Stimulated activated effector memory CD8-positive, alpha-beta T cell treated with anti-CD3 and anti-CD28 coated beads, Interleukin-12 subunit alpha, Interleukin-12 subunit beta, amount 100 ng/mL, for 72 hours (primary cell): ENCODE data around the gene IFI27.
"Not testable (repeated sequence)": the region's sequence is repeated elsewhere in the genome, so short reads cannot be mapped to it uniquely, and the experiment has no call there.

Source experiments
- ATAC-seq: fragments of 150-1000 bp; cut with Tn5 transposase; 2 replicates; pipeline ENCODE4 v1.10.0; 2021
- DNase-seq, 2 donors: peaks; one replicate each; pipeline ENCODE4 v3.0.0; 2021 to 2022; ENCODE audit warnings: low spot score in 2 of 2
- H3K27ac Mint-ChIP-seq: one replicate; pipeline ENCODE4 v1.8.0; 2022; ENCODE audit warnings: mild to moderate bottlenecking, mixed read lengths
- H3K36me3 Mint-ChIP-seq: one replicate; pipeline ENCODE4 v1.8.0; 2022; ENCODE audit warnings: mild to moderate bottlenecking, mixed read lengths
- H3K4me1 Mint-ChIP-seq: one replicate; pipeline ENCODE4 v1.8.0; 2022; ENCODE audit warnings: mixed read lengths
- H3K4me3 Mint-ChIP-seq: one replicate; pipeline ENCODE4 v1.8.0; 2022; ENCODE audit warnings: mild to moderate bottlenecking, mixed read lengths
- H3K9me3 Mint-ChIP-seq: one replicate; pipeline ENCODE4 v1.8.0; 2022; ENCODE audit warnings: mixed read lengths

Gene IFI27

GRCh38 chr14:94145902-94146527, 35.5 kb downstream of the IFI27 start:
- no peak overlapping the region for H3K27ac Mint-ChIP-seq

GRCh38 chr14:94152676-94153075, 42.1 kb downstream of the IFI27 start:
- DNase-seq (no peak), ATAC-seq (no peak)
- H3K27ac Mint-ChIP-seq: no peak overlapping the region
- peaks cover 2% of the 10 kb centered on the region for H3K4me1 Mint-ChIP-seq
- H3K36me3 Mint-ChIP-seq: no peaks in the 10 kb centered on the region
- H3K9me3 Mint-ChIP-seq: no peaks in the 10 kb centered on the region
- no peak overlapping the region for H3K4me3 Mint-ChIP-seq

More at GRCh38 chr14:94145902-94146527, 35.5 kb downstream of the IFI27 start:
- no peaks in the 10 kb centered on the region for H3K36me3 Mint-ChIP-seq
- H3K4me1 Mint-ChIP-seq: peaks cover 15% of the 10 kb centered on the region
- H3K9me3 Mint-ChIP-seq: no peaks in the 10 kb centered on the region
- ATAC-seq: no peak
- DNase-seq: no peak
- H3K4me3 Mint-ChIP-seq: no peak overlapping the region

DNA sequence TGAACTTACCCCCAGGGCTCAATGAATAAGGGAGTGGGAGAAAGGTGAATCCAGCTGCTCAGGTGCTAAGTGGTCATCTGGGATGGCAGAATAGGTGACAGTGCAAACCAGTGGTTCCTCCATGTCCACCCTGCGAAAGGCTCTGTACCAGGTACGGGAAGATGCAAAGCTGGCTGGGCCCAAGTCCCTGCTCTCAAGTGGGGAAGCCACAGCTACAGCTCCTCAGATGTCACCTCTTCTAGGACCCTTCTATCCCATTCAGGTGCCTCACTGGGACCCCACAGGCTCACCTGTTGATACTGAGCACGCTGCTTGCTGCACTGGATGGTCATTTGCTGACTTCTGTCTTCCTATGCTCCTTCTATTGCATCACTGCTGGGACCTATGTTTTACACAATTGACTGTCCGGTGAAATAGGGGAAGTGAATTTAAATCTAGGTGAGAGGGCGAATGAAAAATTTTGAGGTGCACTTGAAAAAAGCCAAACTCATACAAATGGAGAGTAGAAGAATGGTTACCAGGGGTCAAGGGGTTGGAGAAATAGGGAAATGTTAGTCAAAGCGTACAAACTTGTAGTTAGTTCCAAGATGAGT, 43.3 kb downstream of the IFI27 start:
- Mint-ChIP-seq H3K4me3 (no peak overlapping the region), H3K36me3 (no peaks in the 10 kb centered on the region), H3K4me1 (peaks cover 14% of the 10 kb centered on the region), H3K9me3 (no peaks in the 10 kb centered on the region), H3K27ac (no peak overlapping the region)
- ATAC-seq: no peak
- DNase-seq: no peak

DNA sequence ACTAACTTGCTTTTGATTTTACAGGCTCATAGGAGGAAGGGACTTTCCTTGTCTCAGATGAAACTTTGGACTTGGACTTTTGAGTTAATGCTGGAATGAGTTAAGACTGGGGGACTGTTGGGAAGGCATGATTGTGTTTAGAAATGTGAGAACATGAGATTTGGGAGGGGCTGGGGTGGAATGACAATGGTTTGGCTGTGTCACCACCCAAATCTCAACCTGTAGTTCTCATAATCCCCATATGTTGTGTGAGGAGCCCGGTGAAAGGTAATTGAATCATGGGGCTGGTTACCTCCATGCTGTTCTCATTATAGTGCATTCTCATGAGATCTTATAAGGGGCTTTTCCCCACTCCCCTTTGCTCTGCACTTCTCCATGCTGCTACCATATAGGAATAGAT, 45.6 kb downstream of the IFI27 start:
- ATAC-seq, DNase-seq, H3K36me3 Mint-ChIP-seq, H3K27ac Mint-ChIP-seq, H3K4me3 Mint-ChIP-seq, H3K9me3 Mint-ChIP-seq: not testable (repeated sequence)
- peaks cover 15% of the 10 kb centered on the region for H3K4me1 Mint-ChIP-seq

- no peaks in the 10 kb centered on the region for H3K36me3 Mint-ChIP-seq
- H3K4me3 Mint-ChIP-seq: no peak overlapping the region
- DNase-seq (no peak), ATAC-seq (peak; percentile 62)
- H3K27ac Mint-ChIP-seq: no peak overlapping the region
- H3K9me3 Mint-ChIP-seq: no peaks in the 10 kb centered on the region
- H3K4me1 Mint-ChIP-seq: peaks cover 23% of the 10 kb centered on the region
These were observed 46.7 kb downstream of the IFI27 start for GRCh38 chr14:94157197-94157596.

DNA sequence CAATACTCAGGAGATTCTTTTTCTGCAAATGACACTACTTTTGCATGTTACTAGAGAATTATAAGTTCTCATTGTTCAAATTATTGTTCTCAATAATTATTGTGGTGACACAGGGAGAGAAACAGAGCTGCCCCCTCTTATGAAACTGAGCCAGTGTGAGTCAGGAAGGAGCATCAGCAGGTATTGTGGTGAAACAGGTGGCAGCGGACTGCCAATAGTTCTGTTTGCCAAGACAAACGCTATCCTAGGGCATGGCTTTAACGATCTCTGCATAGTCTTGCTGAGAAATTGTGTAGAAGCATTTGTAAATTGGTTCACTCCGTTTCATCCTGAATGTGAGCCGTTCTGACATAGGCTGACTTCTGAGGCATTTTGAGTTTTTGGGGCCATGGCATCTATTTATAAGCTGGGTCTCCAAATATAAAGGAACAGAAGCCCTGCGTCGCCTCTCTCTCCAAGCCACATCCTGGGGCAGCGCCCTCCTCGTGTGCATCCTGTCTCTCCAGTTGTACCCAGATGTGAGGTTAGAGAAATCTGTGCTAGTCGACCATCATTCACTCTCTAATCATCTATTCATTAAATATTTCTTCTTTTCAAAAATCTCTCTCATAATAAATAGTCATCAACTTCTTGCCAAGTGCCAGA, 47.8 kb downstream of the IFI27 start:
- H3K9me3 Mint-ChIP-seq: no peaks in the 10 kb centered on the region
- H3K27ac Mint-ChIP-seq: no peak overlapping the region
- no peaks in the 10 kb centered on the region for H3K36me3 Mint-ChIP-seq
- DNase-seq (no peak), ATAC-seq (peak; percentile 77)
- H3K4me1 Mint-ChIP-seq: peaks cover 25% of the 10 kb centered on the region
- no peak overlapping the region for H3K4me3 Mint-ChIP-seq

- no peak for DNase-seq
- peaks cover 31% of the 10 kb centered on the region for H3K4me1 Mint-ChIP-seq
- no peaks in the 10 kb centered on the region for H3K36me3 Mint-ChIP-seq
- no peaks in the 10 kb centered on the region for H3K9me3 Mint-ChIP-seq
- no peak for ATAC-seq
- no peak overlapping the region for H3K27ac Mint-ChIP-seq
- H3K4me3 Mint-ChIP-seq: no peak overlapping the region
These were observed 50.5 kb downstream of the IFI27 start for GRCh38 chr14:94161058-94161457.

- Mint-ChIP-seq H3K4me1 (peaks cover 31% of the 10 kb centered on the region), H3K27ac (no peak overlapping the region), H3K36me3 (no peaks in the 10 kb centered on the region), H3K9me3 (no peaks in the 10 kb centered on the region), H3K4me3 (no peak overlapping the region)
- DNase-seq: no peak
- ATAC-seq: no peak
These were observed 51.4 kb downstream of the IFI27 start for GRCh38 chr14:94161981-94162380.

DNA sequence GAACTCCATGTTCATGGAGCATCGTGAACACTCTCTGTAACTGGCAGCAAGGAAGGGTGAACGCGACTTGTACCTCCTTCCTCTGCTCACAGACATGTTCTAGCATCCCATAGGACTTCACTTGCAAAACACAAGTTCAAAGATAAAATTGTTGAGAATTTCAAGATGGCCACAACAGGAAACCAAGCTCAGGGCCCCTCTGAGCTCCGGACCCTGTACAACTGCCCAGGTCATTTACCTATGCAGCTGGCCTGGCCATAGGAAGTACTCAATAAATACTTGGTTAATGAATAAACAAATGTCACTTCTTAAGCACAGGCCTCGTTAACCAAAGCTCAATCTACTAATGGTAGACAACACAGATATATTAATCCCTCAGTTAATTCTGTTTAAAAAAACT, 51.9 kb downstream of the IFI27 start:
- peaks cover 31% of the 10 kb centered on the region for H3K4me1 Mint-ChIP-seq
- H3K36me3 Mint-ChIP-seq: no peaks in the 10 kb centered on the region
- DNase-seq (no peak), ATAC-seq (no peak)
- H3K27ac Mint-ChIP-seq: no peak overlapping the region
- no peak overlapping the region for H3K4me3 Mint-ChIP-seq
- no peaks in the 10 kb centered on the region for H3K9me3 Mint-ChIP-seq

GRCh38 chr14:94163796-94164195, 53.3 kb downstream of the IFI27 start:
- no peak overlapping the region for H3K27ac Mint-ChIP-seq
- DNase-seq: no peak

GRCh38 chr14:94164685-94165431, 54.3 kb downstream of the IFI27 start:
- H3K9me3 Mint-ChIP-seq: no peaks in the 10 kb centered on the region
- no peak overlapping the region for H3K27ac Mint-ChIP-seq
- H3K4me3 Mint-ChIP-seq: no peak overlapping the region
- H3K36me3 Mint-ChIP-seq: no peaks in the 10 kb centered on the region
- ATAC-seq (peak; percentile 35), DNase-seq (no peak)
- peaks cover 17% of the 10 kb centered on the region for H3K4me1 Mint-ChIP-seq

More at GRCh38 chr14:94163796-94164195, 53.3 kb downstream of the IFI27 start:
- Mint-ChIP-seq H3K4me1 (peaks cover 18% of the 10 kb centered on the region), H3K9me3 (no peaks in the 10 kb centered on the region), H3K4me3 (no peak overlapping the region), H3K36me3 (no peaks in the 10 kb centered on the region)
- no peak for ATAC-seq

DNA sequence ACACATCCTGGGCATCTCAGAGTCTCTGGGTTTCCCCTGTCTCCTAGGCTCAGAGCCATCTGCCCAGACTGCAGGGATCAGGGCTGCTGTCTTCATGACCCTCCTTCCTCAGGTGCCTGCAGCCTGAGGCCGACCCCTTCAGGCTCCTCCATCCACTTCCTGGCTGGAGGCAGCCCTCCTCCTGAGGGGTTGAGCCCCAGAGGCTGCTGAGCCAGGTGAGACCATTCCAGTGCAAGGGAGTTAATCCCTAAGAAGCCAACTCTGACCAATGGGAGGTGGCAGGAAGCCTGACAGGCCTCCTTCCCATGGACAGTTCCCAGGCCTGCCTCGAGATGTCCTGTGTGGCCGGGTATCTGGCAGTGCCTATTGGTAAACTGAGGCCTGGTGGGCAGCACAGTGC, 55.2 kb downstream of the IFI27 start:
- H3K36me3 Mint-ChIP-seq: no peaks in the 10 kb centered on the region
- no peak overlapping the region for H3K27ac Mint-ChIP-seq
- ATAC-seq: peak; percentile 22
- H3K9me3 Mint-ChIP-seq: no peaks in the 10 kb centered on the region
- H3K4me1 Mint-ChIP-seq: peaks cover 17% of the 10 kb centered on the region
- no peak for DNase-seq
- no peak overlapping the region for H3K4me3 Mint-ChIP-seq
